HG02610 (cell line): ENCODE data around the gene MYO7B.

Experiments used
- ATAC-seq: cut with Tn5 transposase; IDR thresholded peaks from one replicate; pipeline ENCODE4 v1.9.1; 2021; ENCODE audit warnings: mild to moderate bottlenecking, moderate library complexity; ENCODE audit not compliant: unreplicated experiment

Gene MYO7B

DNA sequence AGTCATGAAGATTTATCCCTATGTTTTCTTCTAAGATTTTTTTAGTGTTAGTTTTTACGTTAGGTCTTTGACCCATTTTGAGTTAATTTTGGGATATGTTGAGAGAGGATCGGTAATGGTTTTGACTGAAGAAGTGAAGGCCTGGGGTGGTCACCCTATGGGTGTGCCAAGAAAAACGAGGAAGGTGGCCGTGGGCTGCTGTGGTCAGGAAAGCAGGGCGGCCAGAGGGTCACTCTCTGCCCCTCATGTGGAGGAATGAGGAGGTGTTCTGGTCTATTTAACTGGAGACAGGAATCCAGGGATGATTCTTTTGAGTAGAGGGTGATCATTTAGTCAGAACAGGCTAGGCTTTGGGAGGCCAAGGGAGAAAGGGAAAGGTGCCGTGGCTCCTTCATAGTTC is 50.7 kb downstream of the MYO7B start:
- no peak for ATAC-seq

DNA sequence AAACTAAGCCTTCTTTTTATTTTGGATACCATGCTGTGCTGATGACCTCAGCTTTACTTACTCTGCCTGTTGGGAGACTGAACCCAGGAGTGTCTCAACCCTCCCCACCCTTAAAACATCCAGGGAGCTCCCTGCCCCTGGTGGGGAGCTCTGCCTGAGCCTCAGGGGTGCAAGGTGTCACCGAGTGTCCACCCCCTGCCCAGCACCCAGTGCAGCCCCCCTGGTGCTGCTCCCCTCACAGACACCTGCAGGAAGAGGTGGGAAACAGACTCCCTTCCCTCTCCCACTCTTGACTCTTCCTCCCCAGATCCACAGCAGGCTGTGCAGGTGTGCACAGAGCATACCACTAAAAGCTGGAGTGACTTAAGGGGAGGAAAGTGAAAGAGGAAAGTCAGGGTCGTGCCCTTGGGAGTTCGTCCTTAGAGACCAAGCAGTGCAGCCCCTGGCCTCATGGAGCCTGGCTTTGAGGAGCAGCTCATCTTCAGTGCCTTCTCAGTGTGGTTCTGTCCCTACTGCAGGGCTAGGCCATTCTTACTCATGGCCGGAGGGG is 51.3 kb downstream of the MYO7B start:
- no peak for ATAC-seq

- no peak for ATAC-seq
Measured at GRCh38 chr2:127588241-127588640, 52.8 kb downstream of the MYO7B start.

DNA sequence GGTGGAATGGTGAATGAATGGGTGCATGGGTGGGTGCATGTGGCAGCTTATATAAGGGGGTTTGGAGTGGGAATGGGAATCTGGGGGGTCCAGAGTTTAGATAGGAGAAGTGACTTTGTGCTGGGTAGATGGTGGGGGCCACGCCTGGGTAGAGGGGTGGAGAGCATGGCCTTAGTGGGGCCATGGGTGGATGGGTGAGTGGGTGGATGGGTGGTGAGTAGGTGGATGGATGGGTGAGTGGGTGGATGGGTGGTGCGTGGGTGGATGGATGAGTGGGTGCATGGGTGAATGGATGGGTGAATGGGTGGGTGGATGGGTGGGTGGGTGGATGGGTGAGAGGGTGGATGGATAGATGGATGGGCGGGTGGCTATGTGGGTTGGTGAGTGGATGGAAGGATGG is 53.9 kb downstream of the MYO7B start:
- no peak for ATAC-seq

GRCh38 chr2:127589841-127590240 is 54.4 kb downstream of the MYO7B start:
- no peak for ATAC-seq

DNA sequence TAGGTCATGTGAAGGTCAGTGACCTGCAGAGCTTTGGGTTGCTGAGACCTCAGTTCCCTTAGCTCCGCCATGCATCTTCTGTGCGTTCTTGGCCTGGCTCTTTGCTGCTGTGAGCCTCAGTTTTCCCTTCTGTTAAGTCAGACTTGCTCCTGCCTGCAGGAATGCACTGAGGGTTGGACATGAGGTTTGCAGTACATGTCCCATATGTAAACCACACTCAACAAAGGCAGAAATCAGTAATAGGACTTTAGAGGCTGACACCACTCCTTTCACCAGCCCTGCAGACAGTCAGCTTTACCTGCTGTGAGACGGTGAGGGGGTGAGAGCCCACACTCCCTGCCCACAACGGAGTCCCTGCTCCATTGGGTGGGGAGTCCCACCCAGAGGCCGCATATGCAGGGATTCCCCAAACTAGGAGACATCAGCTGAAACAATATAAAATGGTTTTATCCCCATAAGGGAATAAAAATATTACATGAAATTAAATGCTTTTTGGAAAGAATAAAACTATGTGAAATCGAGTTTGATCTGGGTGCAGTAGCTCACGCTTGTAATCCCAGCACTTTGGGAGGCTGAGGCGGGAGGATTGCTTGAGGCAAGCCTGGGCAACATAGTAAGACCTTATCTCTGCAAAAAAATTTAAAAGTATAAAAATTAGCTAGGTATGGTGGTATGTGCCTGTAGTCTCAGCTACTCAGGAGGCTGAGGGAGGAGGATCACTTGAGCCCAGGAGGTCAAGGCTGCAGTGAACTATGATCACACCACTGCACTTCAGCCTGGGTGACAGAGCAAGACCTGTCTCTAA is 55.1 kb downstream of the MYO7B start:
- no peak for ATAC-seq

- peak; percentile 83 for ATAC-seq
Measured at GRCh38 chr2:127591221-127591923, 55.9 kb downstream of the MYO7B start.

DNA sequence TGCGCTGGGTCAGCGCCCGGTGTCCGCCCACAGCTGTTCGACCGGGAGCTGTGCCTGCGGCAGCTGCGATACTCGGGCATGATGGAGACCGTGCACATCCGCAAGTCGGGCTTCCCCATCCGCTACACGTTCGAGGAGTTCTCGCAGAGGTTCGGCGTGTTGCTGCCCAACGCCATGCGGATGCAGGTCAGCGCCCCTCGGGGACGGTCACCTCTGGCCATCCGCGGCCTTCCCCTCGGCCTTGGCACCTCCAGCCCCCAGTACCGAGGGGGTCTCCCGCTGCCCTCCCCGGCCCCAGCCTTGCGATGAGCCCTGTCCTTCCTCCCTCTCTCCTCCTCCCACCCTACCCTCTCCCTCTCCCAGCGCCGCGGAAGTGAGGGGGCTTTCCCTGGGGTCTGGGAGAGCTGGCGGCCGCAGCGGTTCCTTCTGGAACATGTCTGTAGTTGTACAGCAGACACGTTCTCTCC is 57.3 kb downstream of the MYO7B start:
- no peak for ATAC-seq

DNA sequence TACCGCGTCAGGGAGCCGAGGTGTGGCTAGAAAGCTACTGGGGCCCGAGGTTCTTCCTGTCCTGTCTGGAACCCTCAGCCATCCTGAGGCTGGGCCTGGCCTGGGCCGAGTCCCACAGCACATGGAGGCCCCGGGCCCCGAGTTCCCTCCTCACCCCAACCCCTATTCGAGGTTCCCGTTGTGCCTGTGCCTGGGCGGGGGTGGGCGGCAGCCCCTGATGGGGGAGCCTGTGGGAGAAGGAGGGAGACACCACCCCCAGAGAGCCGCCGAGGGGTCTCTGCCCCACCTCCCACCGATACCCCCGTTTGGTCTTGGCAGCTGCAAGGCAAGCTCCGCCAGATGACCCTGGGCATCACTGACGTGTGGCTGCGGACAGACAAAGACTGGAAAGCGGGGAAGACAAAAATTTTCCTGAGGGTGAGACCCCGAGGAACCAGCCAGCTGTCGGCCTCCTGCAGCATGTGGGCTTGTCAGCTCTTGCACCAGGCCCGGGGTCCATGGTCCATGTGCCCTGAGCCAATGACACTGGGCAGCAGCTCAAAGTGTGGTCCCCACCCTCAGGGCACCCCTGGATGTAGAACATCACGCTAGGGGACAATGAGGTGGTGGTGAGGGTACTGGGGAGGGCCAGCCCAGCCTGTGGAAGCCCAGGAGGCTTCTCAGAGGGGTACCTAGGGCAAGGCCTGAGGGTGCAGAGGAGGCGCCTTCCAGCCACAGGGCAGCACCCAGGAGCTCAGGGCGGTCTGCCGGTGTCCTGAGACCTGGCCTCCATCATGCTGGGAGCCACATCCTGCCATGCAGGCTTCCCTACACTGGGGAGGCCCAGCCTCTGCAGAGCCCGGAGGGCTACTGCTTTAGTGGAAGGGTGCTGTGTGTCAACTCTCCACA is 58.0 kb downstream of the MYO7B start:
- no peak for ATAC-seq

GRCh38 chr2:127594116-127594591 is 58.7 kb downstream of the MYO7B start:
- ATAC-seq = no peak

- ATAC-seq = no peak
Measured at GRCh38 chr2:127596311-127597045, 61.0 kb downstream of the MYO7B start.

- ATAC-seq = no peak
Measured at GRCh38 chr2:127597046-127597983, 61.8 kb downstream of the MYO7B start.

DNA sequence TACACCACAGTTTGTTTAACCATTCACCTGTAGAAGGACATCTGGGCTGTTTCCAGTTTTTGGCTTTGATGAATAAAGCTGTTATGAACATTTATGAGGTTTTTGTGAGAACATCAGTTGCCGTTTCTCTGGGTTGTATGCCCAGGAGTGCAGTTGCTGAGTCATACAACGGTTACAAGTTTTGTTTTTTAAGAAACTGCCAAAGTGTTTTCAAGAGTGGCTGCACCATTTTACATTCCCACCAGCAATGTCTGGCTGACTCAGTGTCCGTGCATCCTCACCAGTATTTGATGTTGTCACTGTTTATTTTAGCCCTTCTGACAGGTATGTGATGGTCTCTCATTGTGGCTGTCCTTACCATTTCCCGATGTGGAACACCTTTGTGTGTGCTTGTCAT is 62.5 kb downstream of the MYO7B start:
- ATAC-seq = no peak

DNA sequence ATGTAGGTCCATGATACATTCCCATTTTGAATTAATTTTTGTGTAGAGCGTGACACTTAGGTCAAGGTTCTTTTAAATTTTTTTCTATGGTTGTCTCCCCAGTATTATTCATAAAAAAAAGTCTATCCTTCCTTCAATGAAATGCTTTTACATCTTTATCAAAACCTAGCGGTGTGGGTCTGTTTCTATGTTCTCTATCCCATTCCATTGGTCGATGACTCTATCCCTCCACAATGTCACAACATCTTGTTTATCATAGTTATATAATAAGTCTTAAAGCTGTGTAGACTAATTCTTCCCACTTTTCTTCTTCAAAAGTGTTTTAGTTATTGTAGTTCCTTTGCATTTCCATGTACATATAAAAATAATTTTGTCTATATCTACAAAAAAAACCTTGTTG is 63.2 kb downstream of the MYO7B start:
- ATAC-seq = no peak

GRCh38 chr2:127599211-127599610 is 63.7 kb downstream of the MYO7B start:
- no peak for ATAC-seq

DNA sequence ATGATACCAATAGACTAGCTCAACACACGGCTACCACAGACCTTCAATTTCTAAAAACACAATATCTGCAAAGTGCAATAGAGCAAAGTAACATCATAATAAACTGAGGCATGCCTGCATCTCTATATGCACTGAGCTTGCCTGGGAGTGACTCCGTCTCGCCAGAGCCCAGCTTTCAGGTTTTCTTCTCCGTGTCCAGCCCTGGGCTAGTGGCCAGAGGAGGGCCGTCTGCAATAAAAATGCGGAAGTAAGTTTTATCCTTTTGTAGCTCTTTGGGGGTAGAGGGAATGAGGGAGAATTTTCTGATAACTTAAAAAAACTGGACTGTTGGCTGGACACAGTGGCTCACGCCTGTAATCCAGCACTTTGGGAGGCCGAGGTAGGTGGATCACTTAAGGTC is 69.5 kb downstream of the MYO7B start:
- ATAC-seq = no peak

DNA sequence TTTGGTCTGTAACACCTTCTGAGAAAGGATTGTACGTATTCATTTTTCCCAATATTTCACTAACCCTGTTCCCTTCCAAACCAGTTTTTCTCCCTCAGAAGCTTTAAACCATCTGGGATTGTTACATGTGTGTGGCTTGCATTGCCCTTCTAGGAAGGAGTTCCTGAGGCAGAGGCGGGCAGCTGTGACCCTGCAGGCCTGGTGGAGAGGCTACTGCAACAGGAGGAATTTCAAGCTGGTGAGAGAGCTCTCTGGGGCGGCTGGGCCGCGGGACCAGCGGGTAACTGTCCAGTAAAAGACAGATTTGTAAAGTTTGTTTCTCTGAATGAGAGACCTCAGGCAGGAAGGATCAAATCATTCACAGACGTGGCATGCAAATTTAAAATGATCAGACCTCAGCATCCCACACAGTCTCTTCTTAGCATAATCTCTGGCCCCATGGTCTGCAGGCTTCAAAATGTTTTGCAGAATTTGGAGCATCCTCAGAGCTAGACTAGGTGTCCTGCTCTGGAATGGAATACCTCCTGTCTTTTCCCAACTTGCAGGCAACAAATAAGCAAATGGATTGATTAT is 70.3 kb downstream of the MYO7B start:
- ATAC-seq = no peak

GRCh38 chr2:127606625-127607398 is 71.3 kb downstream of the MYO7B start:
- ATAC-seq = no peak
